Small intestine (tissue), 7 donors: ENCODE results near the gene GNRHR. TPM values are rescaled to one million over a fixed set of nuclear protein-coding genes. Genes with fewer than 3 reads are reported as not detected.
"Not testable (repeated sequence)": the region's sequence is repeated elsewhere in the genome, so short reads cannot be mapped to it uniquely, and the experiment has no call there.

Source experiments
- DNase-seq, 2 donors: peaks; one replicate each; pipeline versions ENCODE4 v3.0.0 to v3.0.0-alpha.2; 2013
- FAIRE-seq: peaks from 2 replicates; lab custom pipeline; 2012; peaks lifted over from hg19 to GRCh38; lab: Jason Lieb, UNC
- H3K27ac ChIP-seq, 3 donors: one replicate each; pipeline ENCODE4 v1.5.1; 2013; ENCODE audit warnings: low read length in 2 of 3, mild to moderate bottlenecking in 2 of 3, control low read depth in 1 of 3, inconsistent platforms in 1 of 3, low read depth in 1 of 3, moderate library complexity in 1 of 3
- H3K27me3 ChIP-seq, 3 donors: one replicate each; pipeline ENCODE4 v1.6.1; 2013; ENCODE audit warnings: low read length in 3 of 3, inconsistent platforms in 1 of 3; ENCODE audit not compliant: control insufficient read depth in 3 of 3, insufficient read depth in 3 of 3
- H3K36me3 ChIP-seq, 3 donors: one replicate each; pipeline ENCODE4 v1.6.1; 2013; ENCODE audit warnings: low read length in 3 of 3, inconsistent platforms in 1 of 3, low read depth in 1 of 3, mild to moderate bottlenecking in 1 of 3, moderate library complexity in 1 of 3; ENCODE audit not compliant: control insufficient read depth in 3 of 3, insufficient read depth in 2 of 3
- H3K4me1 ChIP-seq, 3 donors: one replicate each; pipeline ENCODE4 v1.6.1; 2013; ENCODE audit warnings: low read length in 2 of 3, inconsistent platforms in 1 of 3, low read depth in 1 of 3, mild to moderate bottlenecking in 1 of 3, moderate library complexity in 1 of 3; ENCODE audit not compliant: control insufficient read depth in 3 of 3, insufficient read depth in 2 of 3
- H3K4me3 ChIP-seq, 3 donors: one replicate each; pipeline ENCODE4 v1.5.1; 2013; ENCODE audit warnings: low read length in 3 of 3, control low read depth in 1 of 3, inconsistent platforms in 1 of 3, low read depth in 1 of 3, mild to moderate bottlenecking in 1 of 3, moderate library complexity in 1 of 3
- H3K9me3 ChIP-seq, 2 donors: one replicate each; pipeline ENCODE4 v1.6.1; 2013; ENCODE audit warnings: low read depth in 1 of 2, low read length in 1 of 2; ENCODE audit not compliant: control insufficient read depth in 2 of 2, insufficient read depth in 1 of 2
- WGBS, 3 donors: extraction: QIAGEN DNeasy Blood & Tissue Kit; methylation state at CpG; one replicate each; pipeline ENCODE4 v1.1.7; 2013; 5-methylcytosine and 5-hydroxymethylcytosine counted together
- polyA plus RNA-seq, 4 donors: library from polyadenylated mRNA; stranded (reverse) in 3 of 4; unstranded in 1 of 4; fragments of 200-250 nt in 3 of 4; fragments of 120-200 nt in 1 of 4; gene quantifications; one replicate each; pipeline versions ENCODE4 v1.2.1 to v1.2.3, GENCODE V29; 2013
- donor health status: healthy with polysubstance abuse.
- donor health status: control.
- donor health status: control.
- donor health status: Bipolar disorder and iron deficiency.
- donor health status: healthy.

The GNRHR gene
- polyA plus RNA-seq, 4 donors = 0.47 TPM; not detected in 3

- FAIRE-seq (no peak), DNase-seq (no peak)
- no peak overlapping the region for H3K27ac ChIP-seq
- H3K36me3 ChIP-seq = no peaks in the 10 kb centered on the region
- H3K9me3 ChIP-seq = no peaks in the 10 kb centered on the region
- no peak overlapping the region for H3K4me3 ChIP-seq
- peaks cover 0 to 1% (median 0%) of the 10 kb centered on the region in 3 donors for H3K4me1 ChIP-seq
- WGBS, 3 donors = 80 to 87% (median 82%) methylated on average over 2 of the region's 2 CpGs
- peaks cover 0 to 4% (median 0%) of the 10 kb centered on the region in 3 donors for H3K27me3 ChIP-seq
Measured at GRCh38 chr4:67765401-67765800, 11.2 kb upstream of the GNRHR start.

DNA sequence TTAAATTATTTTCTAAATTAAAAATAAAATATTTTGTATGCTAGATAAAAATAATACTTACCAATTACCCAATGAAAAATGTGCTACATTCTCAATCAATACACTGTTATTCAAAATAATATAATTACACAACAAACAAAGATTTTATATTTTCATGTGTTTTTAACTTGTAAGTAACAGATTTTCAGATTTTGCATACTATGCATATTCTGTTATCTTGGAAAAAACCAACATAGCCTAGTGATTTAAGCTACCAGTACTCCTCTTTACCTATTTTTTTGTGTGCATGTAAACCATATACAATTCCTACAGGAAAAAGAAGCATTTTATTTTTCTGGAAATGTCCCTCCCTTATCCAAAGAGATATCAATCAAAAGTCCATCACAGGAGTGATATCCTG lies 10.0 kb upstream of the GNRHR start:
- H3K4me1 ChIP-seq = peaks cover 0 to 1% (median 0%) of the 10 kb centered on the region in 3 donors
- FAIRE-seq (no peak), DNase-seq (no peak)
- H3K36me3 ChIP-seq = no peaks in the 10 kb centered on the region
- H3K27ac ChIP-seq = no peak overlapping the region
- H3K27me3 ChIP-seq = peaks cover 0 to 4% (median 0%) of the 10 kb centered on the region in 3 donors
- H3K9me3 ChIP-seq = no peaks in the 10 kb centered on the region
- H3K4me3 ChIP-seq = no peak overlapping the region

DNA sequence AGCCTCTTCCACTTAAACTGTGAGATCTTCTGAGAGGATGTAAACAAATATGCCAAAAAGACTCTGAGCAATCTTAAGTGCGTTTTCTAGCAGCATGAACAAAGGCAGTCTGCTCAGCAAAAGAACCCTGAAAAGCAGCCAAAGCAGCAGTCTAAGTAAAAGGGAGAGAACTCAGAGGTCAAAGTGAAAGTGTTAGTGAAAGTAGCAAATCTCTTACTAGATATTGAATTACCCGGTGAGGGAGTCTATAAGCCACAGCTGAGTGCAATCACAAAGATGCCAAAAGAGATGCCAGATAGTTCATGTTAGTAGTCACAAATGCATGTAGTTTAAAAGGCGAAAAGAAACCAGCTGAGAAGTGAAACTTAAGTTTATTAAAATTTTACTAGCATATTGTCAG lies 7.9 kb upstream of the GNRHR start:
- peaks cover 0 to 1% (median 0%) of the 10 kb centered on the region in 3 donors for H3K4me1 ChIP-seq
- FAIRE-seq (no peak), DNase-seq (peak; percentile 12 to 25)
- 8 to 21% (median 17%) methylated on average over 3 of the region's 3 CpGs for WGBS, 3 donors
- no peaks in the 10 kb centered on the region for H3K36me3 ChIP-seq
- H3K9me3 ChIP-seq = no peaks in the 10 kb centered on the region
- H3K27me3 ChIP-seq = peaks cover 0 to 4% (median 0%) of the 10 kb centered on the region in 3 donors
- no peak overlapping the region for H3K4me3 ChIP-seq
- H3K27ac ChIP-seq = no peak overlapping the region

DNA sequence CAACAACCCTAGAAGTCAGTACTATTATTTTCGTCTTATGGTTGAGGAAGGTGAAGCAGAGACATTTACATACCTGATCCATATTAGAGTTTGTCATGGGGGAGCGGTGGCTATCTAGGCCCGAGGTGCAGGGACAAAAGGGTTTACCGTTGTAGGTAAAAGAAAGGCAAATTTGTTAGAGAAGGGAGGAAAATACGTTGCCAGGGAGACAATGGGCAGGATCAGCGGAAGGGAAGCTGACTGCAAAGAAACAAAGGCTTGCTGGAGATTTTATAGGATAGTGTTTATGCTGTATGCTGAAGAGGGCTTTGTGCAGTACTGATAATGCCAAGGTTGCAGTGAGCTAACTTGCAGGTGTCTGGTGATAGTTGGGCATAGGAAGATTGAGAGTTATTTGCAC lies 2.8 kb upstream of the GNRHR start:
- not testable (repeated sequence) for H3K27ac ChIP-seq, H3K36me3 ChIP-seq, DNase-seq, H3K27me3 ChIP-seq, H3K4me1 ChIP-seq, FAIRE-seq, H3K4me3 ChIP-seq, H3K9me3 ChIP-seq
- 73 to 83% (median 76%) methylated on average over 6 of the region's 6 CpGs for WGBS, 3 donors

GRCh38 chr4:67755974-67756373 lies 1.8 kb upstream of the GNRHR start:
- 80 to 89% (median 86%) methylated on average over 1 of the region's 1 CpG for WGBS, 3 donors
- FAIRE-seq (no peak), DNase-seq (no peak)
- H3K4me1 ChIP-seq = no peaks in the 10 kb centered on the region
- H3K27ac ChIP-seq = no peak overlapping the region
- H3K27me3 ChIP-seq = peaks cover 0 to 3% (median 0%) of the 10 kb centered on the region in 3 donors
- no peaks in the 10 kb centered on the region for H3K9me3 ChIP-seq
- no peaks in the 10 kb centered on the region for H3K36me3 ChIP-seq
- no peak overlapping the region for H3K4me3 ChIP-seq

DNA sequence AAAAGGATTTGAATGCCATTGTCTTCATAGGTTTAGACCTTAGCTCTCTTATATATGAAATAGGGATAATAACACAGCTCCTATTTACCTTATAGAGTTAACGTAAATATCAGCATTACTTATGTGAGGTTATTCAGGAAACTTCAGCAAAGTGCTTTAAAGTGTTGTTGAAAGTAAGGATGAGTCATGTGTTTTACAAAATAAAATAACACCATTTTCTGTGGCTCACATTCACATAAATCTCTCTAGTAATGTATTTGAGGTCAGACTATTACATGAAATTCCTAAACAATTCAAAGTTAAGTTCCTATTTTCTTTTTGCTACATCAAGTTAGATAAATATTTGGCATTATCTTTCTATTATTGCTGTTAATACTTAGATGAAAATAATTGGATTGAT lies 2.9 kb downstream of the GNRHR start:
- WGBS, 3 donors = 77 to 89% (median 89%) methylated on average over 1 of the region's 1 CpG
- FAIRE-seq (peak; percentile 19), DNase-seq (no peak)
- no peak overlapping the region for H3K27ac ChIP-seq
- H3K9me3 ChIP-seq = no peaks in the 10 kb centered on the region
- H3K36me3 ChIP-seq = no peaks in the 10 kb centered on the region
- H3K27me3 ChIP-seq = no peaks in the 10 kb centered on the region
- no peak overlapping the region for H3K4me3 ChIP-seq
- no peaks in the 10 kb centered on the region for H3K4me1 ChIP-seq

DNA sequence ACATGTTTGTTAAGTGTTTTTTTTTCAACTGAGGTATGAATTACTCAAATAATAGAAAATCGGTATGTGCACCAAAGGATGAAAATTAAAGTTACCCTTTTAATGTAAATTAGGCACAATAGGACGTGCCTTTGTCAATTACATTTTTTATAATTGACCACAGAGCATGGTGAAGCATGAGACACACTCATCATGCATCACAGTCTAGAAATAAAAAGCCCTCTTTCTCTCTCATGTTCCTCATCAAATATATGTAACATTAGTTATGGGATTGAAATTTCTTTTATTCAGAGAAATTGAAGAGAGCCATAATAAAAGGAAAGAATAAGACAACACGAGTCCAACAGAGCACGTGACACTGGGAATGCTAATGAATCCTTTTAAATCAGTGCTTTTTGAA lies 3.5 kb downstream of the GNRHR start:
- H3K27ac ChIP-seq = no peak overlapping the region
- H3K36me3 ChIP-seq = no peaks in the 10 kb centered on the region
- 87 to 93% (median 87%) methylated on average over 4 of the region's 4 CpGs for WGBS, 3 donors
- DNase-seq = no peak
- no peak for FAIRE-seq
- H3K27me3 ChIP-seq = no peaks in the 10 kb centered on the region
- no peaks in the 10 kb centered on the region for H3K9me3 ChIP-seq
- no peak overlapping the region for H3K4me3 ChIP-seq
- no peaks in the 10 kb centered on the region for H3K4me1 ChIP-seq

DNA sequence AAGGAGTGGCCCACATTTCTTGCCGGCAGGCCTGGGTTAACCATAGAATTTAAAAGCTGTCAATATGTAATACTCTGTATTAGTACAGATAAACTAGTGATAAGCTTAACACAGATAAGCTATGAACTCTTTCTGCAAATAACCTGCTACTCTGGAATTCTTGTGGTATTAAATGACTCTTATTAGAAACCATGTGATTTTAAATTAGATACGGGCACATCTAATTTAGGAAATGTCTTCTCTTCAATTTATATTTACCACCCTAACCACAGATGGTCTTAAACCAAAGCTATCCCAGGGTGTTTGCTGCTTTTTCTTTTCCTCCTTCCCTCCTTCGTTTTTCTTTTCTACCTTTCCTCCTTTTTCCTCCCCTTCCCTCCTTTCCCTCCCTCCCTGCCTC lies 4.9 kb downstream of the GNRHR start:
- FAIRE-seq (no peak), DNase-seq (no peak)
- no peaks in the 10 kb centered on the region for H3K27me3 ChIP-seq
- no peak overlapping the region for H3K4me3 ChIP-seq
- no peak overlapping the region for H3K27ac ChIP-seq
- H3K4me1 ChIP-seq = no peaks in the 10 kb centered on the region
- no peaks in the 10 kb centered on the region for H3K36me3 ChIP-seq
- WGBS, 3 donors = 66 to 74% (median 72%) methylated on average over 3 of the region's 3 CpGs
- no peaks in the 10 kb centered on the region for H3K9me3 ChIP-seq

DNA sequence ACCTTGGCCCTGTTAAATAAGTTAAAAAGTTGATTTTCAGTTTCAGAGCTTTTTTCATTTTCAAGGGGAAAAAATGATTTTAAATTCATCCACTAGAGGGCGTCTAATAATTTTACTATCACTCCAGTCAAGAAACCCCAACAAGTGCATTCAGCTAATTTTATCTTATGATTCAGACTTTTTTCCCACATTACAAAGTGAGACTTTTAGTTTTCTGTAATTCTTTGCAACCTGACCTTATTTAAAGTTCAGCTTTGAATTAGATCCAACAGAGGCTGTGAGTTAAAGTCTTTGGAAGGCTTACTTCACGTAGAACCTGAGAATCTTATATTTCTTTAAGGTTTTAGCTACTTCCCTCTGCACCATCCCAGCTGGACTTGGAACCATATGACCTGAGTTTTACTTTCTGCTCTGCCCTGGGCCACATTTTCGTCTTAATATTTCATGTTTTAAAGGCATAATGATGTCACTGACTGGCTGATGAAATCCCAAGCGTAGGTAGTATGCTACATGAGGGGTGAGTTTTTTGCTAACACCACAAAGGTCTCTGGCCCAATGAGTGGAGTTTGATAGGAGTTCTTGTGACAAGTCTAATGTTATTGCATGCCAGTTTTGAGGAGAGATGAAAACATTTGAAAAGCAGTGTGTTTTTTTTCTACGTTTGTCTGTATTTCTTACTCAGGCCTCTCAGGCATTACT lies 7.2 kb downstream of the GNRHR start:
- H3K4me3 ChIP-seq = no peak overlapping the region
- no peaks in the 10 kb centered on the region for H3K27me3 ChIP-seq
- H3K27ac ChIP-seq = no peak overlapping the region
- WGBS, 3 donors = 58 to 63% (median 59%) methylated on average over 5 of the region's 5 CpGs
- no peaks in the 10 kb centered on the region for H3K9me3 ChIP-seq
- FAIRE-seq (no peak), DNase-seq (peak; percentile 19 to 41)
- H3K4me1 ChIP-seq = no peaks in the 10 kb centered on the region
- H3K36me3 ChIP-seq = no peaks in the 10 kb centered on the region
